ENCODE measurements around the gene ATG5.

ATG5 gene

GRCh38 chr6:106325336-106326178 lies at the start of gene ATG5 (continued):
- TF ChIP-seq ZNF792 (tag by site-specific recombination; IDR thresholded peaks at IDR 0.05) (peak; percentile 46; the same call in 1 of the 2 replicates), ZFP37 (tag by site-specific recombination; IDR thresholded peaks at IDR 0.05) (peak; percentile 96), TRIM28 (IDR thresholded peaks at IDR 0.05; ENCODE audit: borderline replicate concordance, low read length) (peak; percentile 91), ZNF600 (tag by site-specific recombination; IDR thresholded peaks at IDR 0.05) (peak; percentile 100), ZNF530 (tag by site-specific recombination; IDR thresholded peaks at IDR 0.05; ENCODE audit: low read depth) (no peak), ZNF169 (tag by site-specific recombination; IDR thresholded peaks at IDR 0.05) (no peak), KLF10 (tag by site-specific recombination; IDR thresholded peaks at IDR 0.05) (peak; percentile 35; the same call in 1 of the 2 replicates), ZSCAN30 (tag by site-specific recombination; IDR thresholded peaks at IDR 0.05) (no peak; the same call in 1 of the 2 replicates), HOXC10 (CRISPR knock-in tag; IDR thresholded peaks at IDR 0.05) (no peak), ZNF274 (IDR thresholded peaks at IDR 0.05; ENCODE audit: low read length) (no peak), ZNF274 (tag by site-specific recombination; IDR thresholded peaks at IDR 0.05; ENCODE audit: borderline replicate concordance) (no peak), ZNF645 (tag by site-specific recombination; IDR thresholded peaks at IDR 0.05) (no peak), SCRT1 (tag by site-specific recombination; IDR thresholded peaks at IDR 0.05; ENCODE audit: borderline replicate concordance) (peak; percentile 69), ZNF548 (tag by site-specific recombination; IDR thresholded peaks at IDR 0.05) (no peak; the same call in 1 of the 2 replicates), ZNF155 (tag by site-specific recombination; IDR thresholded peaks at IDR 0.05) (no peak), ELK4 (IDR thresholded peaks at IDR 0.05; ENCODE audit: borderline replicate concordance, low read depth, low read length) (no peak; the same call in 1 of the 2 replicates), SP7 (tag by site-specific recombination; IDR thresholded peaks at IDR 0.05) (peak; percentile 88), ZNF426 (tag by site-specific recombination; IDR thresholded peaks at IDR 0.05) (no peak), ZNF561 (tag by site-specific recombination; IDR thresholded peaks at IDR 0.05; ENCODE audit: borderline replicate concordance) (peak; percentile 67; the same call in 1 of the 2 replicates), ZNF560 (tag by site-specific recombination; IDR thresholded peaks at IDR 0.05; ENCODE audit: borderline replicate concordance) (no peak), CTCF (tag by site-specific recombination; IDR thresholded peaks at IDR 0.05) (peak; percentile 65; the same call in 1 of the 2 replicates), ZNF404 (tag by site-specific recombination; IDR thresholded peaks at IDR 0.05) (no peak), ZNF768 (tag by site-specific recombination; IDR thresholded peaks at IDR 0.05) (no peak), ZNF280D (tag by site-specific recombination; IDR thresholded peaks at IDR 0.05) (no peak), ZNF292 (tag by site-specific recombination; IDR thresholded peaks at IDR 0.05; ENCODE audit: borderline replicate concordance, low read depth) (no peak), ZIC2 (tag by site-specific recombination; IDR thresholded peaks at IDR 0.05) (peak; percentile 60), ZNF26 (tag by site-specific recombination; IDR thresholded peaks at IDR 0.05) (no peak), ZBTB10 (tag by site-specific recombination; IDR thresholded peaks at IDR 0.05) (peak; percentile 87)

All from HEK293 (cell line).